ENCODE results near the gene ANAPC10. TPM values are rescaled to one million over a fixed set of nuclear protein-coding genes. Genes with fewer than 3 reads are reported as not detected.
A peak's percentile ranks its signal among the peaks of the same experiment; 100 is the strongest.

The ANAPC10 gene
- total RNA-seq, 1 experiment from 2014 or later = 27.2 TPM

GRCh38 chr4:145130130-145130529 is 32.1 kb upstream of the ANAPC10 start:
- ChIA-PET CTCF (no interaction called here), POLR2A (no interaction called here), RAD21 (ENCODE audit: low non-redundant PET in 1 of 2, low total read pairs in 2 of 2, uncharacterized antibody in 2 of 2, unreplicated experiment in 2 of 2) (no interaction called here)
- Histone ChIP-seq H3K27me3 (ENCODE audit: insufficient read depth, low read length) (no peaks in the 10 kb centered on the region), H3K27ac (ENCODE audit: low read depth, low read length) (no peak overlapping the region), H3K9ac (ENCODE audit: low read length) (no peak overlapping the region), H3K36me3 (ENCODE audit: control insufficient read depth in 1 of 2, insufficient read depth in 2 of 2, low read length in 2 of 2) (peaks cover 20 to 51% of the 10 kb centered on the region in 2 experiments; a peak in 3 of 4 replicates), H3K9me2 (ENCODE audit: insufficient read depth) (no peaks in the 10 kb centered on the region), H3K9me3 (ENCODE audit: control insufficient read depth in 1 of 2, insufficient read depth in 1 of 2, low read depth in 1 of 2, low read length in 2 of 2) (no peaks in the 10 kb centered on the region), H3K4me2 (ENCODE audit: low read length) (no peak overlapping the region), H3K4me3 (replicated peaks in 1 of 2; ENCODE audit: low read depth in 1 of 2, low read length in 2 of 2) (no peak overlapping the region), H2AFZ (ENCODE audit: low read depth, low read length, poor library complexity, severe bottlenecking) (no peak overlapping the region), H3K79me2 (ENCODE audit: insufficient read depth, low read length) (peaks cover 17% of the 10 kb centered on the region; the same call in 1 of the 2 replicates), H3K4me1 (ENCODE audit: control insufficient read depth in 1 of 2, insufficient read depth in 2 of 2, low read length in 2 of 2) (no peaks in the 10 kb centered on the region), H4K20me1 (ENCODE audit: insufficient read depth) (peaks cover 10% of the 10 kb centered on the region; the same call in 1 of the 2 replicates)
- DNase-seq (ENCODE audit: low read depth, low spot score) = no peak
- peak; percentile 18; the same call in 1 of the 2 replicates for ATAC-seq
- TF ChIP-seq SIN3A (IDR thresholded peaks at IDR 0.05; ENCODE audit: low read depth) (no peak), JUND (IDR thresholded peaks at IDR 0.05) (no peak), POLR2A (IDR thresholded peaks at IDR 0.05; ENCODE audit: borderline replicate concordance, extremely low read depth, insufficient read depth, insufficient read length) (no peak), SRF (IDR thresholded peaks at IDR 0.05; ENCODE audit: low read depth) (no peak), FOSL1 (IDR thresholded peaks at IDR 0.05; ENCODE audit: low read depth) (no peak), ATF3 (IDR thresholded peaks at IDR 0.05) (no peak), SP1 (IDR thresholded peaks at IDR 0.05; ENCODE audit: low read depth) (no peak), ZNF274 (IDR thresholded peaks at IDR 0.05; ENCODE audit: low read depth, low read length) (no peak), RAD21 (IDR thresholded peaks at IDR 0.05; ENCODE audit: low read depth) (no peak), REST (IDR thresholded peaks at IDR 0.05; ENCODE audit: low read depth) (no peak), ELF1 (IDR thresholded peaks at IDR 0.05; ENCODE audit: borderline replicate concordance, low read depth) (no peak), YY1 (IDR thresholded peaks at IDR 0.05; ENCODE audit: extremely low read depth, insufficient replicate concordance, low read depth, low read length) (no peak), EGR1 (IDR thresholded peaks at IDR 0.05; ENCODE audit: low read depth) (no peak), CEBPB (IDR thresholded peaks at IDR 0.05; ENCODE audit: low read depth) (no peak), CTCF (IDR thresholded peaks at IDR 0.05 in 2 of 3, conservative IDR thresholded peaks at IDR 0.05 in 1 of 3; ENCODE audit: borderline replicate concordance in 1 of 3, insufficient read depth in 1 of 3, low read depth in 2 of 3, low read length in 2 of 3) (no peak), POLR2AphosphoS5 (IDR thresholded peaks at IDR 0.05; ENCODE audit: low read depth, low read length) (no peak)
- intact Hi-C loops (cut with micrococcal nuclease) = no loop called here
- no TSS peak for BruUV-seq (replicated peaks)

Measured in HCT116 (cell line).